Measurements from ENCODE around the gene TIMM23.
"Not testable (repeated sequence)": the region's sequence is repeated elsewhere in the genome, so short reads cannot be mapped to it uniquely, and the experiment has no call there.

Gene TIMM23, protein sequence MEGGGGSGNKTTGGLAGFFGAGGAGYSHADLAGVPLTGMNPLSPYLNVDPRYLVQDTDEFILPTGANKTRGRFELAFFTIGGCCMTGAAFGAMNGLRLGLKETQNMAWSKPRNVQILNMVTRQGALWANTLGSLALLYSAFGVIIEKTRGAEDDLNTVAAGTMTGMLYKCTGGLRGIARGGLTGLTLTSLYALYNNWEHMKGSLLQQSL
- total RNA-seq, result 20.7 to 52.9 (median 39.4) reads per million in 18 experiments

DNA sequence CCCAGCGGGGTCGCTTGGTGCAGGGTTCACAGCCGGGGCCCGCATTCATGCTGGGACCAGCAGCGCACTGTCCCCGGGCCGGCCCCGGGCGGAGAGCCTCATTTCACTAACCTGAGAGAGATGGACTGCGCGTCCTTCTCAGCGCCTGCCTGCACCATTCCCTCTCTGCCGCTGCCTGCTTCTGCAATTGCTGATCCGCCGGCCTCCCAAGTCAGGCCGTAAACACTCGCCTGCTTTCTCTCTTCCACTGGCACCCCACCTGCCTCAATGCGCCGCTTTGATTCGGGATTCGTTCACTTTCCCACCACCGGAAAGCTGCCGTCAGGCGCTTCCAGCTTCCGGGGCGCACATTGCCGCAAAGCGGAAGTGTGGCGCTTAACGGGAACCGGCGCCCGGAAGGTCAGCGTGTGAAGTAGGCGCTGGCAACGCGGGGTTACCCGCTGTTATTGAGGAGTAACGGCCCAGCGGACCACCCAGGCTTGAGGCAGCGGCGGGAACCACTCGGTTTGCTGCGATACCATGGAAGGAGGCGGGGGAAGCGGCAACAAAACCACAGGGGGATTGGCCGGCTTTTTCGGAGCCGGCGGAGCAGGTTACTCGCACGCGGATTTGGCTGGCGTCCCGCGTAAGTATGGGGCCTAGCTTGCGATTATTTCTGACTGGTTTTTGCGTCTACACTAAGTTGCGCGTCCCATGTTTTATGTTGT lies at the start of gene TIMM23:
TIMM23 (plus strand) TSS at position 384 of the 707 bp plus-strand sequence; CDS start at position 520, 136 bp downstream.
- DNase-seq, result peak; percentile 86 to 90

DNA sequence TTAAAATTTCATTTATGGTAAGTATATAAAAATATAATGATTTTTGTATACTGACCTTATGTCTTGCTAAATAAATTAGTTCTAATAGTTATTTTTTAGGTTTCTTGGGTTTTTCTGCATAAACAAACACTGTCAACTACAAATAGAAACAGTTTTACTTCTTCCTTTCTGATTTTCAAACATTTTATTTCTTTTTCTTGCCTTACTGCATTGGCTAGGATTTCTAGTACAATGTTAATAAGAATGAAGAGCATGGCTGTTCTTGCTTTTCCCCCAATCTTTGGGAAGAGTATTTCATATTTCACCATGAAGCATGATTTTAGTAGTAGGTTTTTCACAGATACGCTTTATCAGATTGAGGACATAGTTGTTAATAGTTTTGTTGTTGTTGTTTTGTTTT lies 45.5 kb upstream of the TIMM23 start:
- DNase-seq, result not testable (repeated sequence)

DNA sequence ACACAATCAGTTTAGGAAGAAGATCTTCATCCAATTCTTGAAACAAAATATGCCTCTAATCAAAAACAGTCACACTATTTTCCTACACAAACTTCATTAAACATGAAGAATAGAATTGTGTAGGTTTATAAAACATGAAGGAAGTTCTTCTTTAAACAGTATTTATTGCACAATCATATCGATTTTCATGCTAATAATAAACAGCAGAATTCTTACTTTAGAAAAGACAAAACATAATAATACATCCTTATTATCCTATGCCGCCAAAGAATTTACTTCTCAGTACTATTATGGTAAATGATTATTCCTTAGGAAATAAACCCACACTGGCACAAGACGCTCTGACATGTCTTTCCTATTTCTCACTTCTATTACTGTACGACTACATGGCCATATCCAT lies 41.0 kb upstream of the TIMM23 start:
- DNase-seq, result not testable (repeated sequence)

DNA sequence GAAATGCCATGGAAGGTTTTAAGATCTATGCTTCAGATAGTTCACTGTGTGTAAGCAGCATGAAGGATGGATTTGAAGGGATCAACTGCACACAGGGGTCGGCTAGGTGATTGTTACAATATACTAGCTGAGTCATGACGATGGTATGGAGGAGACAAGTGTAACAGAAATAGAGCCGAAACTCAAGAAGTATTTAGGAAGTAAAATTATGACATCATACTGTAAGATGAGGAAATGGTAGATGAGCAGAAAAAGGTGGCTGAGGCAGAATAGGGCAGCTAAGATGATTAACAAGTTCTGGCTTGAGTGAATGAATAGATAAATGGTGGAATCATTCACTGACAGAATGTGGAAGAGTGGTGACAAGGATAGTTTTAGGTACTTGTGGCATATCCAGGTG lies 37.5 kb upstream of the TIMM23 start:
- DNase-seq, result not testable (repeated sequence)

DNA sequence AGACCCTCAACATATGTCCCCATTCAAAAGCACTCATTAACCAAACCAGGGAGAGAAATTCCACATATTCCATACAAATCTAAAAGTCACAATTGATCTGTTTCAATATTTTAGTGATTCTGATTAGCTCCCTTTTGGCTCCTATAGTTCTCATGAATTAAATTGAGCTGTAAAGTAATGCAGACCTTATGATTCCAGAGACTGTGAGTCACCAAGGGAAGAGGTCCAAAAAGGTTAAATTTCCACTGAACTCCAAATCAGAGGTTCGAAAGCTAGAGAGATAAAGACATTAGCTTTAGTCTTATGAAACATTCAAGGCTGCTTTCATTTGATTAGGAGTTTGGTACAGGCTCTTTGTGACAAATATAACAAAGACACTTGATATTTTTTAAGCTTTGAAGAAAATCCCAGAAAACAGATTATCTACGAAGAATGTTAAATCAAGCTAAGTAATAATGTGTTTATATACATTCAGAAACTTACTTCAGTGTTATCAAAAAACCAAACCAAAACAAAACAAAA lies 33.1 kb upstream of the TIMM23 start:
- DNase-seq, result not testable (repeated sequence)

DNA sequence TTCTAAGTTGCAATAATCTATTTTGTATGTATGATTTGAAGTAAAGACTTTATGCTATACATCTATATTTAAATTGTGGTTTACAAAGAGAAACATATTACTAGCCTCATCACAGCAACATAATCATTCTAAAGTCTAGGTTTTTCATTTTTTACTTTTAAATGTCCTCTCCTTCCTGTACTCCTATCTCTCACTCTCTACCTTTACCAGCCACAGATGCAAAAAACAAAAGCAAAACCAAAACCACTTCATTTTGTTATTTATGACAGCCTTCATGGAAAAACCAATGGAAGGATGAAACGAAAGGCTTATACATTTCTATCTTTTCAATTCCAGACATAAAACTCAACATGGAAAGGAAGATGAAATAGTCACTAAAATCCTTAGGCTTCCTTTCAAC lies 31.1 kb upstream of the TIMM23 start:
- not testable (repeated sequence) for DNase-seq

DNA sequence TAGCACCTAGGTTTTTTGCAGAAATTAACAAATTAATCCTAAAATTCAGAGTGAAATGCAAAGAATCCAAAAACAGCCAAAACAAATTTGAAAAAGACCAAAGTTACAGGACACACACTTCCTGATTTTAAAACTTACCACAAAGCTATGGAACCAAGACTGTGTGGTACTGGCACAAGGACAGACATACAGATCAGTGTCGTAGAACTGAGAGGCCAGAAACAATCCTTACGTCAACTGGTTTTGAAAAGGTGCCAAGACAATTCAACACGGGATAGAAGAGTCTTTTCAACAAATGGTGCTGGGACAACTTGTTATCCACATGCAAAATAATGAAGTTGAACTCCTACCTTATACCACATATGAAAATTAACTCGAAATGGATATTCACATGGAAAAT lies 26.8 kb upstream of the TIMM23 start:
- not testable (repeated sequence) for DNase-seq

DNA sequence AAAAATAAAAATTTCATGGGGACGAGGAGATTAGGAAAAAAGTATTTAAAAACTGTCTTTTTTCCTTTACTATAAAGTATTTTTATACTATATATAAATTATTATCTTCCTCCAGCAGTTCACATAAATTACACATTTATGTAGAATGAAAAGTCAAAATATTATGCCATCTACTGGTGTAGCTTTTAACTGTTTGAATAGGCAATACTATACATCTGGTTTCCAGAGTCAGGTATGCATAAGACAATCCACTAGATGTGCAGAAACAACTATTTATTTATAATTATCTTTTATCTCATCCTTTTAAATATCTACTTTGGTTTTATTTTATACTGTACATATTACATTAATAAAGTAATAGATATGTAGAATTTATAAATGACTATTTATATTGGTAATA lies 24.9 kb upstream of the TIMM23 start:
- not testable (repeated sequence) for DNase-seq

DNA sequence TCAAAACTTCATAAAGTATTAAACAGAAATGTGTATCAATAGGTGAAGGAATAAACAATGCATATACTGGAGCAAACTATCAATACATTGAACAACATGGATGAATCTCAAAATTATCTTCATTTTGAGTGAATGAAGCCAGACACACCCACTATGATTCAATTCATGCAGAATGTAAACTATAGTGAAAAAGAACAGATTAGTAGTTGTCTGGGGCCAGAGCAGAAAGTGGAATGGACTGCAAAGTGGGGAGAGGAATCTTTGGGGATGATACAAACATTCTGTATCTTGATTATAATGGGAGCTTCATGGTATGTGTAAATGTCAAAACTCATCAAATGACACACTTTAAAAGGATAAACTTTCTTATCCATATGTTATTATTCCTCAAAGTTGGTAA lies 23.5 kb upstream of the TIMM23 start:
- not testable (repeated sequence) for DNase-seq

DNA sequence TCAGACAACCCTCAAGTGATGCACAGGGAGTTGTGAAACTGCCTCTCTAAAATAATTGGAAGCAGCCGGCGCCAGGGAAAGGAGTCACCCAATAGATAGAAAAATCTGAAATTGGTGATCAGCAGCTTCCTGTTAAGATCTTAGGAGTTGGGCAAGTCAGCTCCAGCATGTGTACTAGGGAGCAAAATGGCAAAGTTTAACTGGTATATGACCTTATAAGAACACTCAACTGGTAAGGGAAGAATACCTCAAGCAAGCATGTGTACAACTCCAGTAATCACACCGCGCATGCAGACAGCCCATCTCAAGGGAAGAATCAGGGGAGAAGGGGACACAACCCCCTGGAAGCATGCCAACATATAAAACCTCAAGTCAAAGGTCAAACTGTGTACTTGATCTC lies 17.9 kb upstream of the TIMM23 start:
- DNase-seq, result not testable (repeated sequence)

DNA sequence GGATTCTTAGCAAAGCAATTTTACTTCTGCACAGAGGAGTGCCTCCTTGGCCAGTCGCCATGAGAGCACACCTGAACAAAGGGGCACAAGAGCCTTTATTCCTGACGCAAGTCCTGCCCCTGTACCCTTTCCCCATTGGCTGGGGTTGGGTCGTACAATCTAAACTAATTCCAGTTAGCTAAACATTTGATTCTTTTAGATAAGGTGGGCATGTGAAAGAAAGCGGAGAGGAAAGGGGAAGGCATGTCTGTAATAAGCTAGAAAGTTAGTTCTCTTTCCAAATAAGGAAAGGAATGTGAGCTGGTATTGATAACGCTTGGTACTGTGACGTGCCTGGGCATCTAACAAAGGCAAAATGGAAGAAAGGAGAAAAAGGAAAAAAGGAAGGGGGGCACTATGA lies 15.7 kb upstream of the TIMM23 start:
- not testable (repeated sequence) for DNase-seq

DNA sequence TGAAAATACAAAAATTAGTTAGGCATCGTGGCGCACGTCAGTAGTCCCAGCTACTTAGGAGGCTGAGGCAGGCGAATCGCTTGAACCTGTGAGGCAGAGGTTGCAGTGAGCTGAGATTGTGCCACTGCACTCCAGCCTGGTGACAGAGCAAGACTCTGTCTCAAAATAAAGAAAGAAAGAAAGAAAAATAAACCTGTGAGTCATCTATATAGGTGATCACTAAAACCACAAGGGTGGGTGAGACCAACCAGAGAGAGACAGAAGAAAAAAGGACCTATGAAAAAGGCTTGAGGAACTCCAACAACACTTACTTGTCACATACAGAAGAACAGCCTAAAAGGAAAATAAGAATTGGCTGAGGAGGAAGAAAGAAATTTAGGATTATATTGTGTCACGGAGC lies 14.4 kb upstream of the TIMM23 start:
- not testable (repeated sequence) for DNase-seq

DNA sequence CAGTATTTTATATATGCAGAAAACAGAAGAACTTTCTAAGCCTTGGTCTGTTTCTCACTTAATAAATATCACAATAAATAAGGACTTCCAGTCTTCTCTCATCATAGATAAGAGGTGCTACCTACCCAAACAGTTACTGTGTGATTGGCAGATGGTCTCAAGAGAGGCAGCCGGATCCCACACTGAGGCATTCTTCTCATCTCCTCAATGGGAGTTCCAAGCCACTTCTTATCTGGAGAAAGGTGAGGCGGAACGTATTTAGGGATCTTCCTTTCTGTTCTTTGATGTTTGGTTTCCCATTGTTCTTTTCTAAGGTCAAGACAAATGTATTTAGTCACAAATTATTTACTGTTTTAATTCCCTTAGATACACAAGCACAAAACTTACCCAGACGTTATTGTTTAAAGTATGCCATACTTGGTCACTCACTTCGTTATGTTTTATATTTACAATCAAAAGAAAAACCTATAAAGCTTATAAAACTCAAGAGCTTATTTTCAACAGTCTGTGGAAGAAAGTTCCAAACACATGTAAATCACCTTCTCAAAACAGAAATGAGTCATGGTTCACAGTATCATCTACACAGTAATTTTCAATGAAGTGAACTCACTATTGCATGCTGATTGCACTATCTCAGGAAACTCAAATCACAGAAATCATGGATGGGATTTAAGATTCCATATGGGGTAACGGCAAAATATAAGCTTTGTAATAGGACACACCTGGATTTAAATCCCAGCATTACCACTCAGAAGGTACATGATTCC lies 9.4 kb upstream of the TIMM23 start:
- DNase-seq, result not testable (repeated sequence)

DNA sequence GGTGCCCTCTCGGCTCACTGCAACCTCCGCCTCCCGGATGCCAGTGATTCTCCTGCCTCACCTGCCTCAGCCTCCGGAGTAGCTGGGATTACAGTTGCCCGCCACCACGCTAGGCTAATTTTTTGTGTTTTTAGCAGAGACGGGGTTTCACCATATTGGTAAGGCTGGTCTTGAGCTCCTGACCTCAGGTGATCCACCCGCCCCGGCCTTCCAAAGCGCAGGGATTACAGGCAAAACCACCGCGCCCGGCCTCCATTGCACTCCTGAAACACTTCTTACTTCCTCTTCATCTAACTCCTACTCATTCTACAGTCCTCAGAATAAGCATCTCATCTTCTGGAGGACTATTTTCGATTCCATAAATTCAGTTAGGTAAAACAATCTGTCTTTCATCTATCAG lies 1.3 kb upstream of the TIMM23 start:
- not testable (repeated sequence) for DNase-seq

DNA sequence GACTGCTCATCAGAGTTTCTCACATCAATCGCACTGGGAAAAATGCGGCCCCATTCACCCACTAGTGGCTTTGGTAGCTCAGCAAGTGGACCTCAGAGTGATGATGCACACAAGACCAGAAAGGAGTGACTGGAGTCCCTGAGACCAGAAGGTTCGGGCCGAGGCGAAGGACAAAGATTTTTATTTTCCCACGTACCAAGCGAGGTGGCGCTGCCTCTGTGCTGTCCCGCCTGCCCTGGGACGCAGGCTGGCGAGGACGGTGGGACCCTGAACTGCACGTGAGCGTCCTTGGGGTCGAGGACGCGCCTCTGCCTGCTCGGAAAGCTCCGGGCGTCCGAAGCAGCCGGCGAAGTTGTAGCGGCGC lies 565 bp upstream of the TIMM23 start:
- not testable (repeated sequence) for DNase-seq

DNA sequence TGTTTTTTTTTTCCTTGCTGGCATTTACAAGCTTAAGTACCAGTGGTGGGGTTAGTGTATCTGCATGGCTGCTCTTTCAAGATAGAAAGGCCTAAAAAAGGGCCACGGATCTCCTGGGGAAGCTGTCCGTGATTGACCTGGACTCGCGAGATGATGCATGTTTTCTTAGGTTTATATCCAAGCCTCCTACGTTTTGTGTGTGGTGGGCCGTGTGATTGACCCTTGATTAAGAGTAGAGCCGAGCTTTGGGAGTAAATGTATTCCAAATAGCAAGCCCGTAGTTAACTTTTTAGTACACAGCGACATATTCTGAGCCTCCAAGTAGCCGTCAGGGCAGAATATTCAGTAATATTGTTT lies 502 bp downstream of the TIMM23 start:
- DNase-seq, result not testable (repeated sequence)

DNA sequence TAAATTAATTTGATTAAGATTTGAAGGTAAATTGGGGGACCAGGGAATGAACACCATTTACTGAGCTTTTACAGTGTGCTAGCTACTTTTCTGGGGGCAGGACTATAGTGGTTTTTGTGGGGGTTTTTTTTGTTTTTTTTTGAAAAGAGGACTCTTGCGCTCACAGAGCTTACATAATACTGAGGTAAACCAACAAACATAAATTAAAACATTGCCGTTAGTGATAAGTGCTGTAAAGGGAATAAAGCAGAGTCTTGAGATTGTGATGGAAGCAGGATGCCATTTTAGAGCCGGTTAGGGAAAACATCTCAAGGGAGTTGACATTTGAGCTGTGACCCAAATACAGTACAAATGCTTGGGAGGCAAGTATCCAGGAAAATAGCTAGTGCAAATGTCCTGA lies 1.8 kb downstream of the TIMM23 start:
- not testable (repeated sequence) for DNase-seq

DNA sequence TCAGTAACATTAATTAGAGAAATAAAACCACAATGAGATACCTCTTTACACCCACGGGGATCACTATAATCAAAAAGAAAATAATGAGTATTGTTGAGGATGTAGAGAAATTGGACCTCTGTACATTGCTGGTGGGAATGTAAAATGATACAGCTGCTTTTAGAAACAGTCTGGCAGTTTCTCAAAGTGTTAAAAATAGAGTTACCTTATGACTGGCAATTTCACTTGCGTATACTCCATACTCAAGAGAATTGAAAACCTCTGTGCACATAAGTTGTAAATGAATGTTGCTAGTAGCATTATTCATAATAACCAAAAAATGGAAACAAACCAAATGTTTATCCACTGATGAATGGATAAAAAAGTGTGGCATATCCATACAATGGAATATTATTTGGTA lies 6.3 kb downstream of the TIMM23 start:
- DNase-seq, result not testable (repeated sequence)

DNA sequence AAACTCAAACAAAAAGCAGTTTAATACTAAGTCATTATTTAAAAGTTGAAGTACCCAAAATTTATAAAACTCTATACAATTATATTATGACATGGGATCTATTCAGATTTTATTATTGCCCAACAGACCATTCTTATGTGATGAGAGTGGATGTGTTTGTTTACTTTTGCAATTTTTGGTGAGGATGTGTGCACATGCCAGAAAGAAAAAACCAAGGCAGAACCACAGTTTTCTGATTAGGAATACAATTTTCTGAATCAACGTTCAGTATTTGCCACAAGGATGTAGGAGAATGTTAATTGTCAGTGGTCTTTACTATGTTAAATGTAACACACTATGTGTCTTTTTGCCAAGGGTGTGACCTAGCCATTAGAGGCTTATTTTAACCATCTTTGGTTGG lies 9.1 kb downstream of the TIMM23 start:
- not testable (repeated sequence) for DNase-seq

DNA sequence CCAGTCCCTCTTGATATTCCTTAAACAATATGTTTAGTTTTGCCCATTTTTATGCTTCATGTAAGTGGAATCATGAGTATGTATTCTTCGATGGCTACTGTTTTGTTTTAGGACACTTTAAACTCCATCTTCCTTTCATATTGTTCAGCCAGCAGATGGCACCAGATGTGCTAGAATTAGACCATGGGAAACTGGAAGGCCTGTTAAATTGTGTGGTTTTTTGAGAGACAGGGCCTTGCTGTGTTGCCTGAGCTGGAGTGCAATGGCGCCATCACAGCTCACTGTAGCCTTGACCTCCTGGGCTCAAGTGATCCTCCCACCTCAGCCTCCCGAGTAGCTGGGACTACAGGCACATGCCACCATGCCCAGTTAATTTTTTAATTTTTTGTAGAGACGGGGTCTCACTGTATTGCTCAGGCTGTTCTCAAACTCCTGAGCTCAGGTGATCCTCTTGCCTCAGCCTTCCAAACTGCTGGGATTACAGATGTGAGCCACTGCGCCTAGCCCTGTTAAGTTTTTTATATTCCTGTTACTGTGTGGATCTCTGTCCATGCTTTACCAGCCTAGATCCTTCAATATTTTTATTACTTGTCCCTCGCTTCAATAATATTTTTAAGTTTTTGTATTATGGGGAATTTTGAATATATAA lies 11.4 kb downstream of the TIMM23 start:
- peak; percentile 57 to 64 for DNase-seq

DNA sequence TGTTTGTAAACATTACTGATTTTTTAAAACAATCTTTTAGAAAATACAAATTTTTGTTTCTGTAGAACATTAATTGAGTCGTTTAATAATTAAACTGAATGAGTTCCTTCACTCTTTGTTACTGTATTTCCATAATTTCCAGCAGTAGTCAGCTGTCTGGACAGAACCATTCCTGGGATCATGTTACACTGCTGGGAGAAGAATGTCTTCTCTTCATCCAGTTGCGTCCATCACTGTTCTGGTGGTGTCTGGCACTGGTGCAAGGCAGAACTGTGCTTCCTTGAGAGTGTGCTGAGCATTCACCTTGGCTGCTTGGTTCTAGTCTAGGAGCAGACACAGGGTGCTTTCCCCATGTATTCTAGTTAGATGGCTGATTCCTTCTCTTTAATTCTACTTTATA lies 12.2 kb downstream of the TIMM23 start:
- DNase-seq, result not testable (repeated sequence)

DNA sequence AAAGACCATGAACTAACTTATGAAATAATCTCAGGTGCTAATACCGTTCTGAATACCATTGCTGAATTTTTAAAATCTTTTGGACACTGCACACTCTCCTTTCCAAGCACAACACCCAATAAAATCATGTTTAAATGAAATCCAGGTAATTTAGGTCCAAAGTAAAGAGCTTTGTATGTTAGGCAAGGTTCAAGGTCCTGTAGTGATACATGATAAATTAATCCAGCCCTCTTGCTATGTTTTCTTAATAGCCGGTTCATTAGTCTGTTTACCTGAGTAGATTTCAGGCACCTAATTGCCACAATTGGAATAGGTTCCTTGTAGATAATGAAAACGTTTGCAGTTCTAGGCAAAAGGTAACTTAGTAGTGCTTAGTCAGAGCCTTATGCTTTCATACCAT lies 13.3 kb downstream of the TIMM23 start:
- DNase-seq, result not testable (repeated sequence)

DNA sequence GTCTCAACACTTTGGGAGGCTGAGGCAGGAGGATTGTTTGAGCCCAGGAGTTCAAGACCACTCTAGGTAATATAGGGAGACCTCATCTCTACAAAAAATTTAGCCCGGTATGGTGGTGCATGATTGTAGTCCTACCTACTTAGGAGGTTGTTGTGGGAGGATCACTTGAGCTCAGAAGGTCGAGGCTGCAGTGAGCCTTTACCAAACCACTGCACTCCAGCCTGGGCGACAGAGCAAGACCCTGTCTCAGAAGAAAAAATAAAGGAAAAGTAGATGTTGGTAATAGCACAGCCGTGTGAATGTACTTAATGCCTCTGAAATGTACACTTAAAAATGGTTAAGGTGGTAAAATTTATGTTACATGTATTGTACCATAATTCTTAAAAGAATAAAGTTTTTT lies 25.3 kb downstream of the TIMM23 start:
- DNase-seq, result no peak

Measured in inflammatory macrophage (primary cell).